HL-60 (cell line): ENCODE data around the gene SWSAP1.

Experiments used
- DNase-seq, 2 experiments: peaks; one replicate each; pipeline ENCODE4 v3.0.0-alpha.2; 2010 to 2020; ENCODE audit warnings: low read depth in 1 of 2, low spot score in 1 of 2
- H3K27ac ChIP-seq: fragments of 250-450 bp; sonication (Bioruptor Pico); replicated peaks from 2 replicates; pipeline ENCODE4 v1.5.1; 2020; ENCODE audit warnings: mild to moderate bottlenecking, moderate library complexity
- H3K27me3 ChIP-seq: fragments of 250-450 bp; sonication (Bioruptor Pico); 2 replicates; pipeline ENCODE4 v1.5.1; 2021; ENCODE audit warnings: mild to moderate bottlenecking, moderate library complexity; ENCODE audit not compliant: insufficient read depth, poor library complexity, severe bottlenecking
- H3K4me3 ChIP-seq: replicated peaks from 2 replicates; pipeline ENCODE4 v1.5.1; 2011; ENCODE audit warnings: mild to moderate bottlenecking, control low read depth, low read length; ENCODE audit not compliant: insufficient read depth
- CTCF ChIP-seq: IDR thresholded peaks from one replicate; pipeline ENCODE4 v1.5.1; 2011; ENCODE audit warnings: low read length, control low read depth, inconsistent platforms; ENCODE audit not compliant: insufficient read depth
- GABPA ChIP-seq: IDR thresholded peaks from 2 replicates; pipeline ENCODE4 v1.6.1; 2012; ENCODE audit warnings: low read depth
- POLR2AphosphoS5 ChIP-seq: IDR thresholded peaks from 2 replicates; pipeline ENCODE4 v1.6.1; 2012; ENCODE audit warnings: low read depth
- REST ChIP-seq: IDR thresholded peaks from 2 replicates; pipeline ENCODE4 v1.6.1; 2012; ENCODE audit warnings: low read depth; ENCODE audit not compliant: insufficient replicate concordance
- SPI1 ChIP-seq: IDR thresholded peaks from 2 replicates; pipeline ENCODE4 v1.6.1; 2012; ENCODE audit warnings: low read depth, mild to moderate bottlenecking, borderline replicate concordance

The SWSAP1 gene

GRCh38 chr19:11387162-11388034, 12.9 kb downstream of the SWSAP1 start:
- peaks cover 8% of the 10 kb centered on the region for H3K27me3 ChIP-seq
- peak in 1 of 2 experiments; percentile 69 for DNase-seq
- no peak overlapping the region for H3K27ac ChIP-seq
- no peak overlapping the region for H3K4me3 ChIP-seq
- TF ChIP-seq GABPA (no peak), SPI1 (peak; percentile 97)

- Histone ChIP-seq H3K4me3 (no peak overlapping the region), H3K27me3 (no peaks in the 10 kb centered on the region), H3K27ac (no peak overlapping the region)
- no peak for DNase-seq
- TF ChIP-seq POLR2AphosphoS5 = no peak
- TF ChIP-seq SPI1 = no peak
- TF ChIP-seq CTCF = no peak
- TF ChIP-seq REST = no peak
- no peak for TF ChIP-seq GABPA
These were observed 15.9 kb downstream of the SWSAP1 start for GRCh38 chr19:11390359-11390758.

- Histone ChIP-seq H3K27me3 (no peaks in the 10 kb centered on the region), H3K27ac (no peak overlapping the region), H3K4me3 (no peak overlapping the region)
- no peak for TF ChIP-seq POLR2AphosphoS5
- TF ChIP-seq GABPA = no peak
- TF ChIP-seq CTCF = no peak
- TF ChIP-seq REST = no peak
- TF ChIP-seq SPI1 = no peak
- DNase-seq = no peak
These were observed 16.6 kb downstream of the SWSAP1 start for GRCh38 chr19:11390933-11391680.

GRCh38 chr19:11397089-11397610, 22.7 kb downstream of the SWSAP1 start:
- Histone ChIP-seq H3K27ac (no peak overlapping the region), H3K4me3 (no peak overlapping the region), H3K27me3 (no peaks in the 10 kb centered on the region)
- TF ChIP-seq CTCF (no peak), POLR2AphosphoS5 (no peak), GABPA (no peak), SPI1 (no peak), REST (no peak)
- DNase-seq = no peak
